ENCODE measurements around the gene PPP1R13L. TPM values are rescaled to one million over a fixed set of nuclear protein-coding genes. Genes with fewer than 3 reads are reported as not detected.
A peak's percentile ranks its signal among the peaks of the same experiment; 100 is the strongest.

PPP1R13L gene
- total RNA-seq (7.7 TPM), polyA plus RNA-seq (28.1 TPM)

GRCh38 chr19:45404557-45405434 is at the start of gene PPP1R13L:
TSS of gene PPP1R13L (minus strand) at chr19:45405069. CDS start at chr19:45398318, 6,751 bp downstream.
- Histone ChIP-seq H3K27ac (ENCODE audit: low read depth) (peak within 1 kb of the TSS; percentile 85), H3K4me3 (ENCODE audit: low read depth, low read length) (peak within 1 kb of the TSS; percentile 56), H3K36me3 (ENCODE audit: insufficient read depth) (no peaks in the 10 kb centered on the region), H3K4me1 (ENCODE audit: insufficient read depth) (no peaks in the 10 kb centered on the region)
- no peak for DNase-seq (ENCODE audit: extremely low spot score)
- WGBS, result 7% methylated on average over 46 of the region's 46 CpGs

- WGBS, result 82% methylated on average over 12 of the region's 12 CpGs
- H3K4me1 ChIP-seq (ENCODE audit: insufficient read depth), result no peaks in the 10 kb centered on the region
- H3K4me3 ChIP-seq (ENCODE audit: low read depth, low read length), result no peak overlapping the region
- DNase-seq (ENCODE audit: extremely low spot score), result no peak
- no peaks in the 10 kb centered on the region for H3K36me3 ChIP-seq (ENCODE audit: insufficient read depth)
- H3K27ac ChIP-seq (ENCODE audit: low read depth), result no peak overlapping the region
Measured at GRCh38 chr19:45451850-45452387, 47.0 kb upstream of the PPP1R13L start.

GRCh38 chr19:45451131-45451849 is 46.4 kb upstream of the PPP1R13L start:
- H3K4me1 ChIP-seq (ENCODE audit: insufficient read depth), result no peaks in the 10 kb centered on the region
- WGBS, result 4% methylated on average over 28 of the region's 28 CpGs
- H3K27ac ChIP-seq (ENCODE audit: low read depth), result peak overlapping the region; percentile 74
- H3K4me3 ChIP-seq (ENCODE audit: low read depth, low read length), result peak overlapping the region; percentile 42
- no peaks in the 10 kb centered on the region for H3K36me3 ChIP-seq (ENCODE audit: insufficient read depth)
- peak; percentile 47 for DNase-seq (ENCODE audit: extremely low spot score)

- H3K4me3 ChIP-seq (ENCODE audit: low read depth, low read length), result peak overlapping the region; percentile 34
- H3K36me3 ChIP-seq (ENCODE audit: insufficient read depth), result no peaks in the 10 kb centered on the region
- no peak overlapping the region for H3K27ac ChIP-seq (ENCODE audit: low read depth)
- no peaks in the 10 kb centered on the region for H3K4me1 ChIP-seq (ENCODE audit: insufficient read depth)
- 36% methylated on average over 5 of the region's 5 CpGs for WGBS
- DNase-seq (ENCODE audit: extremely low spot score), result no peak
Measured at GRCh38 chr19:45450012-45450333, 45.1 kb upstream of the PPP1R13L start.

- Histone ChIP-seq H3K36me3 (ENCODE audit: insufficient read depth) (no peaks in the 10 kb centered on the region), H3K4me1 (ENCODE audit: insufficient read depth) (no peaks in the 10 kb centered on the region), H3K27ac (ENCODE audit: low read depth) (no peak overlapping the region), H3K4me3 (ENCODE audit: low read depth, low read length) (no peak overlapping the region)
- peak; percentile 43 for DNase-seq (ENCODE audit: extremely low spot score)
- WGBS, result 56% methylated on average over 7 of the region's 7 CpGs
Measured at GRCh38 chr19:45448887-45449299, 44.0 kb upstream of the PPP1R13L start.

GRCh38 chr19:45448425-45448756 is 43.5 kb upstream of the PPP1R13L start:
- Histone ChIP-seq H3K27ac (ENCODE audit: low read depth) (peak overlapping the region; percentile 44), H3K4me3 (ENCODE audit: low read depth, low read length) (no peak overlapping the region), H3K36me3 (ENCODE audit: insufficient read depth) (no peaks in the 10 kb centered on the region), H3K4me1 (ENCODE audit: insufficient read depth) (no peaks in the 10 kb centered on the region)
- WGBS, result 88% methylated on average over 3 of the region's 3 CpGs
- DNase-seq (ENCODE audit: extremely low spot score), result no peak

GRCh38 chr19:45446944-45447343 is 42.1 kb upstream of the PPP1R13L start:
- Histone ChIP-seq H3K36me3 (ENCODE audit: insufficient read depth) (no peaks in the 10 kb centered on the region), H3K4me1 (ENCODE audit: insufficient read depth) (no peaks in the 10 kb centered on the region), H3K4me3 (ENCODE audit: low read depth, low read length) (no peak overlapping the region), H3K27ac (ENCODE audit: low read depth) (peak overlapping the region; percentile 16)
- WGBS, result 62% methylated on average over 7 of the region's 7 CpGs
- peak; percentile 70 for DNase-seq (ENCODE audit: extremely low spot score)

- 83% methylated on average over 6 of the region's 6 CpGs for WGBS
- Histone ChIP-seq H3K4me1 (ENCODE audit: insufficient read depth) (no peaks in the 10 kb centered on the region), H3K36me3 (ENCODE audit: insufficient read depth) (no peaks in the 10 kb centered on the region), H3K27ac (ENCODE audit: low read depth) (peak overlapping the region; percentile 80), H3K4me3 (ENCODE audit: low read depth, low read length) (no peak overlapping the region)
- DNase-seq (ENCODE audit: extremely low spot score), result no peak
Measured at GRCh38 chr19:45446295-45446694, 41.4 kb upstream of the PPP1R13L start.

GRCh38 chr19:45445139-45445538 is 40.3 kb upstream of the PPP1R13L start:
- no peaks in the 10 kb centered on the region for H3K4me1 ChIP-seq (ENCODE audit: insufficient read depth)
- DNase-seq (ENCODE audit: extremely low spot score), result no peak
- no peak overlapping the region for H3K27ac ChIP-seq (ENCODE audit: low read depth)
- no peak overlapping the region for H3K4me3 ChIP-seq (ENCODE audit: low read depth, low read length)
- WGBS, result 91% methylated on average over 4 of the region's 4 CpGs
- no peaks in the 10 kb centered on the region for H3K36me3 ChIP-seq (ENCODE audit: insufficient read depth)

- Histone ChIP-seq H3K4me3 (ENCODE audit: low read depth, low read length) (peak overlapping the region; percentile 43), H3K4me1 (ENCODE audit: insufficient read depth) (no peaks in the 10 kb centered on the region), H3K27ac (ENCODE audit: low read depth) (peak overlapping the region; percentile 72), H3K36me3 (ENCODE audit: insufficient read depth) (no peaks in the 10 kb centered on the region)
- DNase-seq (ENCODE audit: extremely low spot score), result peak; percentile 64
- WGBS, result 11% methylated on average over 46 of the region's 47 CpGs
Measured at GRCh38 chr19:45444318-45445041, 39.6 kb upstream of the PPP1R13L start.

- WGBS, result under 1% methylated on average over 49 of the region's 49 CpGs
- Histone ChIP-seq H3K4me3 (ENCODE audit: low read depth, low read length) (peak overlapping the region; percentile 43), H3K4me1 (ENCODE audit: insufficient read depth) (no peaks in the 10 kb centered on the region)
Measured at GRCh38 chr19:45443462-45444317, 38.8 kb upstream of the PPP1R13L start.

GRCh38 chr19:45442778-45443461 is 38.1 kb upstream of the PPP1R13L start:
- no peak for DNase-seq (ENCODE audit: extremely low spot score)
- peak overlapping the region; percentile 65 for H3K27ac ChIP-seq (ENCODE audit: low read depth)
- H3K4me3 ChIP-seq (ENCODE audit: low read depth, low read length), result peak overlapping the region; percentile 43
- WGBS, result 15% methylated on average over 15 of the region's 15 CpGs
- no peaks in the 10 kb centered on the region for H3K4me1 ChIP-seq (ENCODE audit: insufficient read depth)
- H3K36me3 ChIP-seq (ENCODE audit: insufficient read depth), result no peaks in the 10 kb centered on the region

More at GRCh38 chr19:45443462-45444317, 38.8 kb upstream of the PPP1R13L start:
- no peaks in the 10 kb centered on the region for H3K36me3 ChIP-seq (ENCODE audit: insufficient read depth)
- peak overlapping the region; percentile 93 for H3K27ac ChIP-seq (ENCODE audit: low read depth)
- DNase-seq (ENCODE audit: extremely low spot score), result peak; percentile 70

Measured in urinary bladder (tissue), 4 donors.